Adrenal gland (tissue), 12 donors: Measurements from ENCODE around the gene ADRA1B. TPM values are rescaled to one million over a fixed set of nuclear protein-coding genes. Genes with fewer than 3 reads are reported as not detected.
A peak's percentile ranks its signal among the peaks of the same experiment; 100 is the strongest.
"Not testable (repeated sequence)": the region's sequence is repeated elsewhere in the genome, so short reads cannot be mapped to it uniquely, and the experiment has no call there.

Source experiments
- DNase-seq, 7 donors: peaks; one replicate each; pipeline ENCODE4 v3.0.0-alpha.2; 2019 to 2020
- H3K27ac ChIP-seq, 5 donors: fragments of 200-600 bp; sonication (generic) in 4 of 5; 1 replicate in 3 of 5; 2 replicates in 2 of 5; pipeline versions ENCODE4 v1.5.1 to v1.8.0; 2016 to 2020; ENCODE audit warnings: mild to moderate bottlenecking in 1 of 5
- H3K27me3 ChIP-seq: fragments of 200-600 bp; 2 replicates; pipeline ENCODE4 v1.8.0; 2021
- H3K36me3 ChIP-seq, 2 donors: fragments of 200-600 bp; replicated peaks in 1 of 2; 1 replicate in 1 of 2; 2 replicates in 1 of 2; pipeline versions ENCODE4 v1.5.1 to v1.8.0; 2018 to 2022
- H3K4me1 ChIP-seq, 2 donors: fragments of 200-600 bp; replicated peaks in 1 of 2; 1 replicate in 1 of 2; 2 replicates in 1 of 2; pipeline versions ENCODE4 v1.5.1 to v1.8.0; 2018 to 2021
- H3K4me3 ChIP-seq, 4 donors: fragments of 200-600 bp; sonication (generic) in 3 of 4; one replicate each; pipeline ENCODE4 v1.5.1; 2016 to 2018
- H3K9me3 ChIP-seq, 3 donors: fragments of 200-600 bp; sonication (generic) in 1 of 3; replicated peaks in 1 of 3; 1 replicate in 2 of 3; 2 replicates in 1 of 3; pipeline versions ENCODE4 v1.5.1 to v1.8.0; 2016 to 2021
- CTCF ChIP-seq, 6 experiments: fragments of 450-650 bp in 4 of 6; fragments of 200-600 bp in 2 of 6; sonication (generic) in 1 of 6; IDR thresholded peaks; 1 replicate in 5 of 6; 2 replicates in 1 of 6; pipeline versions ENCODE4 v1.5.1 to v1.8.0; 2016 to 2021; ENCODE audit warnings: antibody characterized with exemption in 6 of 6, mild to moderate bottlenecking in 2 of 6, moderate library complexity in 1 of 6
- POLR2A ChIP-seq, 2 donors: fragments of 450-650 bp; IDR thresholded peaks; one replicate each; pipeline ENCODE4 v1.6.1; 2017; ENCODE audit warnings: antibody characterized with exemption in 2 of 2, mild to moderate bottlenecking in 2 of 2, moderate library complexity in 1 of 2
- WGBS, 4 donors: extraction: QIAGEN DNeasy Blood & Tissue Kit in 2 of 4; methylation state at CpG; one replicate each; pipeline versions ENCODE4 v1.1.5 to v1.1.7; 2013 to 2017; 5-methylcytosine and 5-hydroxymethylcytosine counted together
- intact Hi-C, 2 donors: fragments of 100-400 bp; cut with DNase I; formaldehyde crosslinking; loops; one replicate each; pipeline versions ENCODE4 v1.14.1 to v1.15.0; 2022 to 2023
- polyA plus RNA-seq, 3 donors: library from polyadenylated mRNA; stranded (reverse); fragments of 200-250 nt in 2 of 3; fragments of 350-450 nt in 1 of 3; fragmentation: Illumina TruSeq in 1 of 3; extraction: RNeasy Lipid Tissue Mini Kit (QIAGEN cat#74804) in 1 of 3; gene quantifications; one replicate each; pipeline ENCODE4 v1.2.3, GENCODE V29; 2013 to 2014
- total RNA-seq, 9 donors: library from RNA; depleted of rRNA in 4 of 9; stranded (reverse); fragments of >200 nt in 4 of 9; fragments of 120-200 nt in 1 of 9; fragmentation: NEBNext Ultra II Directional in 1 of 9; extraction: Animal tissue kit (Norgen Biotek cat#: 25700) in 1 of 9; gene quantifications; one replicate each; pipeline versions ENCODE4 v1.1.0 to v1.2.4, GENCODE V29; 2013 to 2023
- donor health status: healthy with polysubstance abuse.
- donor health status: Bipolar disorder and iron deficiency.
- donor health status: DM: yes; HTN: yes; CAD: no.
- donor health status: DM: no; HTN: no; CAD: no.
- donor health status: DM: no; HTN: no; CAD: no.
- donor health status: DM: yes; HTN: yes; CAD: no.

The ADRA1B gene
- total and polyA plus RNA-seq, 12 donors, result 0.67 to 12.1 (median 4.2) TPM; not detected in 1

- Histone ChIP-seq H3K27me3 (no peaks in the 10 kb centered on the region), H3K4me3 (no peak overlapping the region), H3K9me3 (no peaks in the 10 kb centered on the region), H3K4me1 (no peaks in the 10 kb centered on the region), H3K36me3 (no peaks in the 10 kb centered on the region), H3K27ac (no peak overlapping the region)
- no peak for DNase-seq
- intact Hi-C loops, result no loop called here
- 86 to 94% (median 89%) methylated on average over 4 of the region's 4 CpGs for WGBS, 4 donors
- no peak for TF ChIP-seq CTCF (IDR thresholded peaks at IDR 0.05)
Measured at GRCh38 chr5:159962214-159962613, 45.9 kb downstream of the ADRA1B start.

- intact Hi-C loops, result no loop called here
- Histone ChIP-seq H3K9me3 (no peaks in the 10 kb centered on the region), H3K36me3 (no peaks in the 10 kb centered on the region), H3K27me3 (no peaks in the 10 kb centered on the region), H3K27ac (no peak overlapping the region), H3K4me1 (no peaks in the 10 kb centered on the region), H3K4me3 (no peak overlapping the region)
- 82 to 85% (median 83%) methylated on average over 6 of the region's 6 CpGs for WGBS, 4 donors
- TF ChIP-seq CTCF (IDR thresholded peaks at IDR 0.05) (no peak), POLR2A (IDR thresholded peaks at IDR 0.05) (no peak)
- DNase-seq, result no peak
Measured at GRCh38 chr5:159963935-159964334, 47.7 kb downstream of the ADRA1B start.

- Histone ChIP-seq H3K27me3 (peaks cover under 1% of the 10 kb centered on the region), H3K36me3 (no peaks in the 10 kb centered on the region), H3K9me3 (no peaks in the 10 kb centered on the region), H3K4me1 (no peaks in the 10 kb centered on the region), H3K27ac (no peak overlapping the region), H3K4me3 (no peak overlapping the region)
- 29 to 43% (median 36%) methylated on average over 7 to 12 of the region's 12 CpGs for WGBS, 4 donors
- TF ChIP-seq CTCF (IDR thresholded peaks at IDR 0.05) (peak; percentile 17 to 55 (median 49)), POLR2A (IDR thresholded peaks at IDR 0.05) (no peak)
- intact Hi-C loops, result no loop called here
- peak; percentile 33 to 57 (median 49) for DNase-seq
Measured at GRCh38 chr5:159965031-159965837, 49.0 kb downstream of the ADRA1B start.

- intact Hi-C loops, H3K4me3 ChIP-seq, DNase-seq, H3K27me3 ChIP-seq, H3K4me1 ChIP-seq, H3K36me3 ChIP-seq, H3K9me3 ChIP-seq, H3K27ac ChIP-seq: not testable (repeated sequence)
- 64 to 78% (median 76%) methylated on average over 4 of the region's 4 CpGs for WGBS, 4 donors
Measured at GRCh38 chr5:159965838-159966128, 49.5 kb downstream of the ADRA1B start.

- H3K4me1 ChIP-seq, result peaks cover 0 to 4% of the 10 kb centered on the region in 2 donors
- intact Hi-C loops, result no loop called here
- peaks cover 33% of the 10 kb centered on the region for H3K27me3 ChIP-seq
- H3K9me3 ChIP-seq, result no peaks in the 10 kb centered on the region
- no peak overlapping the region for H3K27ac ChIP-seq
- TF ChIP-seq CTCF (IDR thresholded peaks at IDR 0.05) (no peak), POLR2A (IDR thresholded peaks at IDR 0.05) (no peak)
- no peak for DNase-seq
- H3K4me3 ChIP-seq, result no peak overlapping the region
- no peaks in the 10 kb centered on the region for H3K36me3 ChIP-seq
Measured at GRCh38 chr5:159969966-159970365, 53.7 kb downstream of the ADRA1B start.
